ENCODE data around the gene FAM162A. TPM values are rescaled to one million over a fixed set of nuclear protein-coding genes. Genes with fewer than 3 reads are reported as not detected.

The FAM162A gene
- total RNA-seq, 4 donors from 2014 or later = 28.2 to 42.7 (median 32.6) TPM

- intact Hi-C loops (cut with DNase I) = loop anchor here (5.0 kb wide), 1 partner anchor 168 kb away; the partner anchor contains the start of genes DTX3L and PARP9
- Histone ChIP-seq H3K4me3 (no peak overlapping the region), H3K4me1 (peaks cover 3 to 24% (median 22%) of the 10 kb centered on the region in 4 donors), H3K27ac (replicated peaks in 1 of 4) (no peak overlapping the region), H3K27me3 (no peaks in the 10 kb centered on the region), H3K9me3 (no peaks in the 10 kb centered on the region), H3K36me3 (peaks cover 0 to 7% (median 0%) of the 10 kb centered on the region in 4 donors)
- TF ChIP-seq CTCF (IDR thresholded peaks at IDR 0.05) (no peak), EP300 (IDR thresholded peaks at IDR 0.05) (no peak), POLR2A (IDR thresholded peaks at IDR 0.05; ENCODE audit: low read depth) (no peak), POLR2AphosphoS5 (IDR thresholded peaks at IDR 0.05) (no peak)
- WGBS = 79% methylated on average over 1 of the region's 1 CpG
- DNase-seq (ENCODE audit: extremely low spot score) = no peak
Observed at GRCh38 chr3:122394173-122394572, 10.2 kb downstream of the FAM162A start.

- intact Hi-C loops (cut with DNase I) = no loop called here
Observed at GRCh38 chr3:122395582-122395981, 11.6 kb downstream of the FAM162A start.

GRCh38 chr3:122396511-122396910 is 12.5 kb downstream of the FAM162A start:
- intact Hi-C loops (cut with DNase I) = no loop called here
- H3K36me3 ChIP-seq = peaks cover 0 to 10% (median 0%) of the 10 kb centered on the region in 4 donors
- TF ChIP-seq POLR2AphosphoS5 (IDR thresholded peaks at IDR 0.05) (no peak), POLR2A (IDR thresholded peaks at IDR 0.05; ENCODE audit: low read depth) (no peak), EP300 (IDR thresholded peaks at IDR 0.05) (no peak), CTCF (IDR thresholded peaks at IDR 0.05) (no peak)

More at GRCh38 chr3:122395582-122395981, 11.6 kb downstream of the FAM162A start:
- Histone ChIP-seq H3K27ac (replicated peaks in 1 of 4) (no peak overlapping the region), H3K36me3 (peaks cover 0 to 10% (median 0%) of the 10 kb centered on the region in 4 donors), H3K4me1 (peaks cover 3 to 24% (median 17%) of the 10 kb centered on the region in 4 donors), H3K4me3 (no peak overlapping the region), H3K27me3 (no peaks in the 10 kb centered on the region), H3K9me3 (no peaks in the 10 kb centered on the region)
- WGBS = 61% methylated on average over 3 of the region's 3 CpGs
- no peak for DNase-seq (ENCODE audit: extremely low spot score)
- TF ChIP-seq POLR2AphosphoS5 (IDR thresholded peaks at IDR 0.05) = no peak
- no peak for TF ChIP-seq POLR2A (IDR thresholded peaks at IDR 0.05; ENCODE audit: low read depth)
- no peak for TF ChIP-seq CTCF (IDR thresholded peaks at IDR 0.05)
- no peak for TF ChIP-seq EP300 (IDR thresholded peaks at IDR 0.05)

GRCh38 chr3:122397201-122397600 is 13.2 kb downstream of the FAM162A start:
- Histone ChIP-seq H3K27ac (replicated peaks in 1 of 4) (no peak overlapping the region), H3K4me1 (peaks cover 0 to 15% (median 13%) of the 10 kb centered on the region in 4 donors), H3K36me3 (peaks cover 0 to 10% (median 0%) of the 10 kb centered on the region in 4 donors), H3K4me3 (no peak overlapping the region), H3K27me3 (no peaks in the 10 kb centered on the region), H3K9me3 (no peaks in the 10 kb centered on the region)
- intact Hi-C loops (cut with DNase I) = no loop called here
- TF ChIP-seq CTCF (IDR thresholded peaks at IDR 0.05) = no peak
- no peak for TF ChIP-seq POLR2A (IDR thresholded peaks at IDR 0.05; ENCODE audit: low read depth)
- no peak for TF ChIP-seq EP300 (IDR thresholded peaks at IDR 0.05)
- no peak for TF ChIP-seq POLR2AphosphoS5 (IDR thresholded peaks at IDR 0.05)
- WGBS = 89% methylated on average over 1 of the region's 1 CpG
- no peak for DNase-seq (ENCODE audit: extremely low spot score)

More at GRCh38 chr3:122396511-122396910, 12.5 kb downstream of the FAM162A start:
- peaks cover 2 to 22% (median 16%) of the 10 kb centered on the region in 4 donors for H3K4me1 ChIP-seq
- H3K4me3 ChIP-seq = no peak overlapping the region
- no peaks in the 10 kb centered on the region for H3K27me3 ChIP-seq
- H3K27ac ChIP-seq (replicated peaks in 1 of 4) = no peak overlapping the region
- no peak for DNase-seq (ENCODE audit: extremely low spot score)
- no peaks in the 10 kb centered on the region for H3K9me3 ChIP-seq

- H3K4me1 ChIP-seq = no peaks in the 10 kb centered on the region
- DNase-seq (ENCODE audit: extremely low spot score) = no peak
- no peaks in the 10 kb centered on the region for H3K9me3 ChIP-seq
- TF ChIP-seq POLR2AphosphoS5 (IDR thresholded peaks at IDR 0.05) = no peak
- TF ChIP-seq EP300 (IDR thresholded peaks at IDR 0.05) = no peak
- no peak for TF ChIP-seq CTCF (IDR thresholded peaks at IDR 0.05)
- TF ChIP-seq POLR2A (IDR thresholded peaks at IDR 0.05; ENCODE audit: low read depth) = no peak
- 93% methylated on average over 2 of the region's 2 CpGs for WGBS
- peaks cover 0 to 21% (median 12%) of the 10 kb centered on the region in 4 donors for H3K36me3 ChIP-seq
- no peak overlapping the region for H3K4me3 ChIP-seq
- H3K27ac ChIP-seq (replicated peaks in 1 of 4) = no peak overlapping the region
- intact Hi-C loops (cut with DNase I) = no loop called here
- no peaks in the 10 kb centered on the region for H3K27me3 ChIP-seq
Observed at GRCh38 chr3:122398920-122399319, 14.9 kb downstream of the FAM162A start.
